ENCODE data around the gene PPP4R4. TPM values are rescaled to one million over a fixed set of nuclear protein-coding genes. Genes with fewer than 3 reads are reported as not detected.
"Not testable (repeated sequence)": the region's sequence is repeated elsewhere in the genome, so short reads cannot be mapped to it uniquely, and the experiment has no call there.

The PPP4R4 gene
- total and polyA plus RNA-seq, 2 of the 4 experiments (the other 2 are of a cell fraction), result 0.17 to 0.36 TPM

- H3K27me3 ChIP-seq (ENCODE audit: control insufficient read depth, insufficient read depth, low read length); BruUV-seq (replicated peaks); H3K4me2 ChIP-seq (ENCODE audit: low read depth, low read length); H3K79me1 ChIP-seq (ENCODE audit: low read depth in 1 of 2, low read length in 2 of 2); in situ Hi-C loops (cut with MboI; ENCODE audit: low sequenced_read_pairs); H3K56ac ChIP-seq (ENCODE audit: extremely low read depth, insufficient read depth, low read length); H3K4ac ChIP-seq (ENCODE audit: low read depth, low read length); H3K9ac ChIP-seq (ENCODE audit: low read depth, low read length); dilution Hi-C loops (cut with HindIII; ENCODE audit: low sequenced_read_pairs, unreplicated experiment); POLR2A ChIA-PET (ENCODE audit: unreplicated experiment); H2BK20ac ChIP-seq (ENCODE audit: low read depth, low read length); H2BK15ac ChIP-seq (ENCODE audit: low read depth, low read length); H2AFZ ChIP-seq (replicated peaks; ENCODE audit: low read length, poor library complexity); H3K9me1 ChIP-seq (ENCODE audit: insufficient read depth, low read length); DNase-seq; H4K5ac ChIP-seq (ENCODE audit: low read depth, low read length); H3K36me3 ChIP-seq (ENCODE audit: control insufficient read depth, insufficient read depth, low read length); H2BK120ac ChIP-seq (ENCODE audit: low read depth, low read length); H2BK5ac ChIP-seq (ENCODE audit: low read depth, low read length, poor library complexity, severe bottlenecking); H4K91ac ChIP-seq (ENCODE audit: insufficient read depth, low read depth, low read length); intact Hi-C loops (cut with micrococcal nuclease); H3K4me3 ChIP-seq (ENCODE audit: insufficient read depth, low read depth, low read length); H4K8ac ChIP-seq (ENCODE audit: low read depth in 2 of 2, low read length in 2 of 2); H3K27ac ChIP-seq (ENCODE audit: insufficient read depth, low read length); H2AK9ac ChIP-seq (replicated peaks; ENCODE audit: low read depth, low read length, poor library complexity); H3K4me1 ChIP-seq (ENCODE audit: control insufficient read depth, insufficient read depth, low read length); CTCF ChIA-PET; H4K20me1 ChIP-seq (ENCODE audit: insufficient read depth, low read length); H3K14ac ChIP-seq (replicated peaks; ENCODE audit: low read depth, low read length); H3K18ac ChIP-seq (ENCODE audit: low read depth, low read length); H3K23ac ChIP-seq (ENCODE audit: low read depth, low read length); ATAC-seq (ENCODE audit: low read depth); H3K9me3 ChIP-seq (ENCODE audit: control insufficient read depth, insufficient read depth, low read length); H2AK5ac ChIP-seq (ENCODE audit: low read depth, low read length): not testable (repeated sequence)
- WGBS, 2 experiments (ENCODE audit: extremely low coverage in 2 of 2, insufficient read length in 1 of 2), result no CpG with 5 or more reads among the region's 7 CpGs
These were observed 94.5 kb downstream of the PPP4R4 start for GRCh38 chr14:94268582-94268981.

Measured in IMR-90 (cell line).